Left ventricle myocardium superior (tissue), 1 donor: Measurements from ENCODE around the gene NAA16. TPM values are rescaled to one million over a fixed set of nuclear protein-coding genes. Genes with fewer than 3 reads are reported as not detected.
"Not testable (repeated sequence)": the region's sequence is repeated elsewhere in the genome, so short reads cannot be mapped to it uniquely, and the experiment has no call there.

Source experiments
- ATAC-seq: fragments of 200-7000 bp; cut with Tn5 transposase; one replicate; pipeline ENCODE4 v1.9.1; 2020; ENCODE audit warnings: mild to moderate bottlenecking, moderate library complexity
- DNase-seq: peaks from one replicate; pipeline ENCODE4 v3.0.0-alpha.2; 2020
- intact Hi-C: fragments of 100-400 bp; cut with micrococcal nuclease; formaldehyde crosslinking; loops from one replicate; pipeline ENCODE4 v1.11.0; 2022
- long read RNA-seq: library from polyadenylated mRNA; unstranded; transcript quantifications from one replicate; pipeline ENCODE4 v2.0.0, GENCODE V29; 2021
- total RNA-seq: library from RNA; stranded (reverse); fragmentation: NEBNext Ultra II Directional; extraction: Animal tissue kit (Norgen Biotek cat#: 25700); gene quantifications from one replicate; pipeline ENCODE4 v1.2.1, GENCODE V29; 2021
- donor health status: DM: no; HTN: yes; CAD: no; lungs with severe emphysema.

The NAA16 gene
- total RNA-seq: 6.9 TPM
- long read RNA-seq, full-length matches to known transcripts: 1 of 6 reads
- long read RNA-seq, partial matches to known transcripts: 3 of 6 reads
- long read RNA-seq, other reads (novel, unspliced or antisense): 2 of 6 reads

- ATAC-seq (peak; percentile 96), DNase-seq (peak; percentile 97)
- intact Hi-C loops: no loop called here
These were observed at the start of gene NAA16 for GRCh38 chr13:41310963-41311405. NAA16 (plus strand) TSS chr13:41311267; CDS start chr13:41311529, 262 bp downstream.

- DNase-seq (peak; percentile 84), ATAC-seq (peak; percentile 98)
- intact Hi-C loops: no loop called here
These were observed 47.7 kb upstream of the NAA16 start, which contains the start of gene MTRF1 for GRCh38 chr13:41263261-41263971. MTRF1 (minus strand) TSS chr13:41263576; CDS start chr13:41260907, 2,669 bp downstream.

GRCh38 chr13:41267106-41267505, 44.0 kb upstream of the NAA16 start:
- DNase-seq (no peak), ATAC-seq (no peak)
- intact Hi-C loops: no loop called here

- DNase-seq: no peak
- intact Hi-C loops: no loop called here
- ATAC-seq: no peak
These were observed 42.3 kb upstream of the NAA16 start for GRCh38 chr13:41268764-41269163.

GRCh38 chr13:41271456-41272285, 39.4 kb upstream of the NAA16 start:
- no peak for DNase-seq
- intact Hi-C loops: no loop called here
- no peak for ATAC-seq

- intact Hi-C loops: no loop called here
- ATAC-seq: no peak
- DNase-seq: no peak
These were observed 37.1 kb upstream of the NAA16 start for GRCh38 chr13:41273831-41274441.

GRCh38 chr13:41274881-41275280, 36.2 kb upstream of the NAA16 start:
- DNase-seq: no peak
- no peak for ATAC-seq
- intact Hi-C loops: no loop called here

GRCh38 chr13:41276824-41277223, 34.2 kb upstream of the NAA16 start:
- ATAC-seq: no peak
- DNase-seq: no peak
- intact Hi-C loops: no loop called here

GRCh38 chr13:41279156-41279555, 31.9 kb upstream of the NAA16 start:
- intact Hi-C loops, DNase-seq, ATAC-seq: not testable (repeated sequence)

- ATAC-seq (no peak), DNase-seq (no peak)
- intact Hi-C loops: no loop called here
These were observed 28.9 kb upstream of the NAA16 start for GRCh38 chr13:41282129-41282571.

- no peak for DNase-seq
- intact Hi-C loops: no loop called here
- ATAC-seq: no peak
These were observed 26.4 kb upstream of the NAA16 start for GRCh38 chr13:41284512-41285288.

- intact Hi-C loops: no loop called here
- ATAC-seq (no peak), DNase-seq (no peak)
These were observed 24.7 kb upstream of the NAA16 start for GRCh38 chr13:41286370-41286769.

- DNase-seq: no peak
- intact Hi-C loops: no loop called here
- no peak for ATAC-seq
These were observed 21.6 kb upstream of the NAA16 start for GRCh38 chr13:41289463-41289881.

- no peak for ATAC-seq
- DNase-seq: no peak
- intact Hi-C loops: no loop called here
These were observed 19.8 kb upstream of the NAA16 start for GRCh38 chr13:41291246-41291645.

- intact Hi-C loops: no loop called here
- ATAC-seq (no peak), DNase-seq (no peak)
These were observed 17.8 kb upstream of the NAA16 start for GRCh38 chr13:41293272-41293671.

GRCh38 chr13:41294914-41295313, 16.2 kb upstream of the NAA16 start:
- ATAC-seq: no peak
- no peak for DNase-seq
- intact Hi-C loops: no loop called here

GRCh38 chr13:41295973-41296372, 15.1 kb upstream of the NAA16 start:
- ATAC-seq (no peak), DNase-seq (no peak)
- intact Hi-C loops: no loop called here

- intact Hi-C loops: no loop called here
- DNase-seq (no peak), ATAC-seq (no peak)
These were observed 14.0 kb upstream of the NAA16 start for GRCh38 chr13:41296879-41297646.
